ENCODE results near the gene PLA2G15.

DNA sequence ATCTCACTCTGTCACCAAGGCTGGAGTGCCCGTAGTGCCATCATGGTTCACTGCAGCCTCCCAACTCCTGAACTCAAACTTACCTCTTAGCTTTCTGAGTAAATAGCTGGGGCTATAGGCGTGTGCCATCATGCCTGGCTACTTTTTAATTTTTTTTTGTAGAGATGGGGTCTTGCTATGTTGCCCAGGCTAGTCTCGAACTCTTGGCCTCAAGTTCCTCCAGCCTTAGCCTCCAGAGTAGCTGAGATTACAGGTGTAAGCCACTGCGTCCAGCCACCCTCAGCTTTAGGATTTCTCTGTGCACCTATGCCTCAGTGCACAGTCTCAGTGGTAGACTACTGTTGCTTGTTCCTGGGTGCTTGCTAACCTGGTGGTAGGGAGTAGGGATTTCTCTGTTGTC is 24.6 kb downstream of the PLA2G15 start:
- TF ChIP-seq, protein P1, sequence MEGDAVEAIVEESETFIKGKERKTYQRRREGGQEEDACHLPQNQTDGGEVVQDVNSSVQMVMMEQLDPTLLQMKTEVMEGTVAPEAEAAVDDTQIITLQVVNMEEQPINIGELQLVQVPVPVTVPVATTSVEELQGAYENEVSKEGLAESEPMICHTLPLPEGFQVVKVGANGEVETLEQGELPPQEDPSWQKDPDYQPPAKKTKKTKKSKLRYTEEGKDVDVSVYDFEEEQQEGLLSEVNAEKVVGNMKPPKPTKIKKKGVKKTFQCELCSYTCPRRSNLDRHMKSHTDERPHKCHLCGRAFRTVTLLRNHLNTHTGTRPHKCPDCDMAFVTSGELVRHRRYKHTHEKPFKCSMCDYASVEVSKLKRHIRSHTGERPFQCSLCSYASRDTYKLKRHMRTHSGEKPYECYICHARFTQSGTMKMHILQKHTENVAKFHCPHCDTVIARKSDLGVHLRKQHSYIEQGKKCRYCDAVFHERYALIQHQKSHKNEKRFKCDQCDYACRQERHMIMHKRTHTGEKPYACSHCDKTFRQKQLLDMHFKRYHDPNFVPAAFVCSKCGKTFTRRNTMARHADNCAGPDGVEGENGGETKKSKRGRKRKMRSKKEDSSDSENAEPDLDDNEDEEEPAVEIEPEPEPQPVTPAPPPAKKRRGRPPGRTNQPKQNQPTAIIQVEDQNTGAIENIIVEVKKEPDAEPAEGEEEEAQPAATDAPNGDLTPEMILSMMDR (IDR thresholded peaks at IDR 0.05) = no peak
- no peak for TF ChIP-seq EZH2 (IDR thresholded peaks at IDR 0.05; ENCODE audit: borderline replicate concordance, insufficient read depth, low read depth, low read length, poor library complexity, severe bottlenecking)

All from B cell (primary cell).